WERI-Rb-1 (cell line): ENCODE measurements around the gene IL17RD.
A peak's percentile ranks its signal among the peaks of the same experiment; 100 is the strongest.

Source experiments
- DNase-seq: peaks from one replicate; pipeline ENCODE4 v3.0.0-alpha.2; 2020
- H3K27ac ChIP-seq: fragments of 250-450 bp; sonication (Bioruptor Pico); 2 replicates; pipeline ENCODE4 v1.5.1; 2020; ENCODE audit warnings: mild to moderate bottlenecking, moderate library complexity
- H3K27me3 ChIP-seq: fragments of 250-450 bp; sonication (Bioruptor Pico); 2 replicates; pipeline ENCODE4 v1.5.1; 2021; ENCODE audit warnings: mild to moderate bottlenecking, low read depth, moderate library complexity; ENCODE audit not compliant: insufficient read depth, severe bottlenecking
- H3K36me3 ChIP-seq: fragments of 250-450 bp; sonication (Bioruptor Pico); 2 replicates; pipeline ENCODE4 v1.5.1; 2020; ENCODE audit warnings: mild to moderate bottlenecking, moderate library complexity
- H3K4me3 ChIP-seq: 2 replicates; pipeline ENCODE4 v1.5.1; 2011; ENCODE audit warnings: low read depth, mild to moderate bottlenecking, control low read depth, low read length
- H3K9me3 ChIP-seq: fragments of 250-450 bp; sonication (Bioruptor Pico); 2 replicates; pipeline ENCODE4 v1.5.1; 2021; ENCODE audit warnings: mild to moderate bottlenecking, moderate library complexity; ENCODE audit not compliant: severe bottlenecking
- CTCF ChIP-seq: IDR thresholded peaks from 2 replicates; pipeline ENCODE4 v1.5.1; 2011; ENCODE audit warnings: low read depth, mild to moderate bottlenecking, control low read depth, inconsistent platforms, low read length

The IL17RD gene

DNA sequence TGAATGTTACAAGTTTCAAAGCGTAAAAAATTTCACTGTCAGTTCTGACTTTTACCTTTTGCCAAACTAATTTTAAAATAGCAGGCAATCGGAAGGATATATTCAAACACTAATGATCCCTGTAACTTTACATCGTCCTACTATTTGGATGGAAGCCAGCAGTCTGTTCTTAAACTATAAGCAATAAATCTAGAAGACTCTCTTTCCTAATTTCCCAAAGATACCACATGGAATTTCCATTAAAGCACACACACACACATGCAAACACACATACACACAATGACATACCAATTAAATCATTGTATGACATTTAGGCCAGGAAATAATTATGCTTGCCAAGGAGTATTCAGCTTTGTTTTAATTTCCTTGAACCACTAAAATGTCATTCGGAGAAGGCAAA lies 32.0 kb downstream of the IL17RD start:
- Histone ChIP-seq H3K9me3 (no peaks in the 10 kb centered on the region), H3K27ac (no peak overlapping the region), H3K27me3 (peaks cover 21% of the 10 kb centered on the region), H3K4me3 (no peak overlapping the region), H3K36me3 (no peaks in the 10 kb centered on the region)
- no peak for TF ChIP-seq CTCF
- DNase-seq = no peak

- DNase-seq = no peak
- peaks cover 21% of the 10 kb centered on the region for H3K27me3 ChIP-seq
- H3K27ac ChIP-seq = no peak overlapping the region
- H3K9me3 ChIP-seq = no peaks in the 10 kb centered on the region
- no peaks in the 10 kb centered on the region for H3K36me3 ChIP-seq
- no peak for TF ChIP-seq CTCF
- no peak overlapping the region for H3K4me3 ChIP-seq
Measured at GRCh38 chr3:57132674-57133073, 32.5 kb downstream of the IL17RD start.

DNA sequence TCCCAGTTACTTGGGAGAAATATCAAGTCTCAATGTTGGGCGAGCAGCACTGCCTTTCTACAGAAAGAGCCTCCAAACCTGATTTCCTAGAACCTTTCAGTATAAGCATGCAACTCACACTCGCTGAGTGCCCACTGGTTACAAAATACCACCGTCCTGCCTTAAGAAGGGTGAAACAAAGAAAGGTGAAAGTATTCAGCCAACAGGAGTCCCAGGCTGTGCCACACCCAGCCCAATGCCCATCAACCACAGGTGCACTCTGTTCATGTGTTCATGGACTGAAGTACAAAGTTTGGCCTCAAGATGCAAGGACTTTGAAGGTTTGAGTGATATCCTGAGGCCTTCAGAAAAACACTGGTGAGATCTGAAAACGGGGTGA lies 34.0 kb downstream of the IL17RD start:
- Histone ChIP-seq H3K4me3 (no peak overlapping the region), H3K36me3 (no peaks in the 10 kb centered on the region), H3K27ac (no peak overlapping the region), H3K9me3 (no peaks in the 10 kb centered on the region), H3K27me3 (peaks cover 21% of the 10 kb centered on the region)
- DNase-seq = no peak
- no peak for TF ChIP-seq CTCF

DNA sequence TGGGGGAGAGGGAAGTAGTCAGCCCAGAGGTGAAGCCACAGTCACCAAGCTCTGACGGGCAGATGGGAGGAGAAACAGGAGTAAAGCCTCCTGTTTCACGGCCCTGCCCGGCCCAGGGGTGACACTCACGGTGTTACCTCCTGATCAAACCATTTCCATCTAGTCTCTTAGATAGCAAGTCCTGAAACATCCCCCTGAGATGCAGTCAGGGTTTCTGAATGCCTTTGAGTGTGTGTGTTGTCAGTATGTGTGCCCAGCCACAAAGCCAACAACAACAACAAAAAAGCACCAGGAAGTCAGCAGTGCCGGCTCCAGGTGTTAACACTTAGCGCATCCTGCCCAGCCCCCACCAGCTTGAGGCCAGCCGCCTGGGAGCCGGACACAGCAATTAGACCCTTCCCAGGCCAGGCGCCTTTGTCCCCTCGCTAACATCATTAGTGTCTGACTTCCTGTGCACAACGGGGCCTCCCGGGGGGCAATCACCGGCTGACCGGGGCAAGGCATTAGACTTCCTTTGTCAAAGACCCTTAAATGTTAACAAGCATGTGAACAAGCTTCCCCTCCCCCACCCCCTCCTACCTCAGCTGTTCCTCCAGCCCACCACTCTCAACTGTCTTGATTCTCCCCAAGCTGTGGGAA lies 34.5 kb downstream of the IL17RD start:
- peak; percentile 35 for DNase-seq
- H3K4me3 ChIP-seq = no peak overlapping the region
- no peaks in the 10 kb centered on the region for H3K36me3 ChIP-seq
- peaks cover 21% of the 10 kb centered on the region for H3K27me3 ChIP-seq
- no peaks in the 10 kb centered on the region for H3K9me3 ChIP-seq
- TF ChIP-seq CTCF = no peak
- no peak overlapping the region for H3K27ac ChIP-seq

- peaks cover 21% of the 10 kb centered on the region for H3K27me3 ChIP-seq
- no peaks in the 10 kb centered on the region for H3K9me3 ChIP-seq
- H3K27ac ChIP-seq = no peak overlapping the region
- TF ChIP-seq CTCF = no peak
- no peak overlapping the region for H3K4me3 ChIP-seq
- no peaks in the 10 kb centered on the region for H3K36me3 ChIP-seq
- no peak for DNase-seq
Measured at GRCh38 chr3:57128826-57129667, 36.1 kb downstream of the IL17RD start.
